ENCODE measurements around the gene IL3. TPM values are rescaled to one million over a fixed set of nuclear protein-coding genes. Genes with fewer than 3 reads are reported as not detected.

The IL3 gene
- total and polyA plus RNA-seq, 9 of the 15 experiments (the other 6 are each of a cell fraction or from before 2014, with no cell fraction given) = not detected

DNA sequence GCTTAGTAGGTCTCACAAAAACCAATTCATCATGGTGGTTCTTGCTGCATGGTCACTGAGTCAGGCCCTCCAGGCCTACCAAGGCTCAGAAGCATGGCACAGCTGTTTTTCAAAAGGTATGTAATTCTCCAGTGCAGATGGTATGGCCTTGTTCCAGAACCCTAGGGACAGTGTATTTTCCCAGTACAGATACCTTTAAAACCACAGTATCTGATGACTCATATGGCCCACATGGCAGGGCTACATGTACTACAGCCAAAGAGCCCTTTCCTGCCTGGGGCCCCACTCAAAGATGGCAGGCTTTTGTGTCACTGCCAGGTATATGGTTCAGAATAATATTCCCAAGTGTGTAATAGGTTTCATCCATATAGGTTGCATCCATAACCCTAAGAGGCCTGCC lies 29.7 kb downstream of the IL3 start (continued):
- TF ChIP-seq, protein P1, sequence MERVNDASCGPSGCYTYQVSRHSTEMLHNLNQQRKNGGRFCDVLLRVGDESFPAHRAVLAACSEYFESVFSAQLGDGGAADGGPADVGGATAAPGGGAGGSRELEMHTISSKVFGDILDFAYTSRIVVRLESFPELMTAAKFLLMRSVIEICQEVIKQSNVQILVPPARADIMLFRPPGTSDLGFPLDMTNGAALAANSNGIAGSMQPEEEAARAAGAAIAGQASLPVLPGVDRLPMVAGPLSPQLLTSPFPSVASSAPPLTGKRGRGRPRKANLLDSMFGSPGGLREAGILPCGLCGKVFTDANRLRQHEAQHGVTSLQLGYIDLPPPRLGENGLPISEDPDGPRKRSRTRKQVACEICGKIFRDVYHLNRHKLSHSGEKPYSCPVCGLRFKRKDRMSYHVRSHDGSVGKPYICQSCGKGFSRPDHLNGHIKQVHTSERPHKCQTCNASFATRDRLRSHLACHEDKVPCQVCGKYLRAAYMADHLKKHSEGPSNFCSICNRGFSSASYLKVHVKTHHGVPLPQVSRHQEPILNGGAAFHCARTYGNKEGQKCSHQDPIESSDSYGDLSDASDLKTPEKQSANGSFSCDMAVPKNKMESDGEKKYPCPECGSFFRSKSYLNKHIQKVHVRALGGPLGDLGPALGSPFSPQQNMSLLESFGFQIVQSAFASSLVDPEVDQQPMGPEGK (CRISPR knock-in tag; IDR thresholded peaks at IDR 0.05; ENCODE audit: borderline replicate concordance) = no peak
- TF ChIP-seq, protein P2, sequence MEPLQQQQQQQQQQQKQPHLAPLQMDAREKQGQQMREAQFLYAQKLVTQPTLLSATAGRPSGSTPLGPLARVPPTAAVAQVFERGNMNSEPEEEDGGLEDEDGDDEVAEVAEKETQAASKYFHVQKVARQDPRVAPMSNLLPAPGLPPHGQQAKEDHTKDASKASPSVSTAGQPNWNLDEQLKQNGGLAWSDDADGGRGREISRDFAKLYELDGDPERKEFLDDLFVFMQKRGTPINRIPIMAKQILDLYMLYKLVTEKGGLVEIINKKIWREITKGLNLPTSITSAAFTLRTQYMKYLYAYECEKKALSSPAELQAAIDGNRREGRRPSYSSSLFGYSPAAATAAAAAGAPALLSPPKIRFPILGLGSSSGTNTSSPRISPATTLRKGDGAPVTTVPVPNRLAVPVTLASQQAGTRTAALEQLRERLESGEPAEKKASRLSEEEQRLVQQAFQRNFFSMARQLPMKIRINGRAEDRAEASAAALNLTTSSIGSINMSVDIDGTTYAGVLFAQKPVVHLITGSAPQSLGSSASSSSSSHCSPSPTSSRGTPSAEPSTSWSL (CRISPR knock-in tag; IDR thresholded peaks at IDR 0.05; ENCODE audit: borderline replicate concordance) = no peak
- TF ChIP-seq JUN (IDR thresholded peaks at IDR 0.05; ENCODE audit: borderline replicate concordance, low read depth, low read length) (peak; percentile 61), JUN (CRISPR knock-in tag; IDR thresholded peaks at IDR 0.05; ENCODE audit: borderline replicate concordance) (no peak), KAT7 (CRISPR knock-in tag; IDR thresholded peaks at IDR 0.05; ENCODE audit: borderline replicate concordance) (no peak), BACH1 (tag; IDR thresholded peaks at IDR 0.05) (peak; percentile 36; the same call in 1 of the 2 replicates), ADNP (tag; IDR thresholded peaks at IDR 0.05) (no peak), ZNF445 (CRISPR knock-in tag; IDR thresholded peaks at IDR 0.05; ENCODE audit: low read depth) (no peak), SREBF1 (IDR thresholded peaks at IDR 0.05; ENCODE audit: borderline replicate concordance, low read depth, low read length) (no peak), FOS (IDR thresholded peaks at IDR 0.05; ENCODE audit: extremely low read depth, insufficient read length) (peak; percentile 27)
- TF ChIP-seq, protein P3, sequence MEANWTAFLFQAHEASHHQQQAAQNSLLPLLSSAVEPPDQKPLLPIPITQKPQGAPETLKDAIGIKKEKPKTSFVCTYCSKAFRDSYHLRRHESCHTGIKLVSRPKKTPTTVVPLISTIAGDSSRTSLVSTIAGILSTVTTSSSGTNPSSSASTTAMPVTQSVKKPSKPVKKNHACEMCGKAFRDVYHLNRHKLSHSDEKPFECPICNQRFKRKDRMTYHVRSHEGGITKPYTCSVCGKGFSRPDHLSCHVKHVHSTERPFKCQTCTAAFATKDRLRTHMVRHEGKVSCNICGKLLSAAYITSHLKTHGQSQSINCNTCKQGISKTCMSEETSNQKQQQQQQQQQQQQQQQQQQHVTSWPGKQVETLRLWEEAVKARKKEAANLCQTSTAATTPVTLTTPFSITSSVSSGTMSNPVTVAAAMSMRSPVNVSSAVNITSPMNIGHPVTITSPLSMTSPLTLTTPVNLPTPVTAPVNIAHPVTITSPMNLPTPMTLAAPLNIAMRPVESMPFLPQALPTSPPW (CRISPR knock-in tag; IDR thresholded peaks at IDR 0.05) = peak; percentile 26; the same call in 1 of the 2 replicates
- TF ChIP-seq, protein P4, sequence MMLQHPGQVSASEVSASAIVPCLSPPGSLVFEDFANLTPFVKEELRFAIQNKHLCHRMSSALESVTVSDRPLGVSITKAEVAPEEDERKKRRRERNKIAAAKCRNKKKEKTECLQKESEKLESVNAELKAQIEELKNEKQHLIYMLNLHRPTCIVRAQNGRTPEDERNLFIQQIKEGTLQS (IDR thresholded peaks at IDR 0.05) = peak; percentile 78
- TF ChIP-seq, protein P4 (CRISPR knock-in tag; conservative IDR thresholded peaks at IDR 0.05) = no peak
- TF ChIP-seq, protein P5, sequence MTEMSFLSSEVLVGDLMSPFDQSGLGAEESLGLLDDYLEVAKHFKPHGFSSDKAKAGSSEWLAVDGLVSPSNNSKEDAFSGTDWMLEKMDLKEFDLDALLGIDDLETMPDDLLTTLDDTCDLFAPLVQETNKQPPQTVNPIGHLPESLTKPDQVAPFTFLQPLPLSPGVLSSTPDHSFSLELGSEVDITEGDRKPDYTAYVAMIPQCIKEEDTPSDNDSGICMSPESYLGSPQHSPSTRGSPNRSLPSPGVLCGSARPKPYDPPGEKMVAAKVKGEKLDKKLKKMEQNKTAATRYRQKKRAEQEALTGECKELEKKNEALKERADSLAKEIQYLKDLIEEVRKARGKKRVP (CRISPR knock-in tag; IDR thresholded peaks at IDR 0.05) = no peak
- TF ChIP-seq, protein P6, sequence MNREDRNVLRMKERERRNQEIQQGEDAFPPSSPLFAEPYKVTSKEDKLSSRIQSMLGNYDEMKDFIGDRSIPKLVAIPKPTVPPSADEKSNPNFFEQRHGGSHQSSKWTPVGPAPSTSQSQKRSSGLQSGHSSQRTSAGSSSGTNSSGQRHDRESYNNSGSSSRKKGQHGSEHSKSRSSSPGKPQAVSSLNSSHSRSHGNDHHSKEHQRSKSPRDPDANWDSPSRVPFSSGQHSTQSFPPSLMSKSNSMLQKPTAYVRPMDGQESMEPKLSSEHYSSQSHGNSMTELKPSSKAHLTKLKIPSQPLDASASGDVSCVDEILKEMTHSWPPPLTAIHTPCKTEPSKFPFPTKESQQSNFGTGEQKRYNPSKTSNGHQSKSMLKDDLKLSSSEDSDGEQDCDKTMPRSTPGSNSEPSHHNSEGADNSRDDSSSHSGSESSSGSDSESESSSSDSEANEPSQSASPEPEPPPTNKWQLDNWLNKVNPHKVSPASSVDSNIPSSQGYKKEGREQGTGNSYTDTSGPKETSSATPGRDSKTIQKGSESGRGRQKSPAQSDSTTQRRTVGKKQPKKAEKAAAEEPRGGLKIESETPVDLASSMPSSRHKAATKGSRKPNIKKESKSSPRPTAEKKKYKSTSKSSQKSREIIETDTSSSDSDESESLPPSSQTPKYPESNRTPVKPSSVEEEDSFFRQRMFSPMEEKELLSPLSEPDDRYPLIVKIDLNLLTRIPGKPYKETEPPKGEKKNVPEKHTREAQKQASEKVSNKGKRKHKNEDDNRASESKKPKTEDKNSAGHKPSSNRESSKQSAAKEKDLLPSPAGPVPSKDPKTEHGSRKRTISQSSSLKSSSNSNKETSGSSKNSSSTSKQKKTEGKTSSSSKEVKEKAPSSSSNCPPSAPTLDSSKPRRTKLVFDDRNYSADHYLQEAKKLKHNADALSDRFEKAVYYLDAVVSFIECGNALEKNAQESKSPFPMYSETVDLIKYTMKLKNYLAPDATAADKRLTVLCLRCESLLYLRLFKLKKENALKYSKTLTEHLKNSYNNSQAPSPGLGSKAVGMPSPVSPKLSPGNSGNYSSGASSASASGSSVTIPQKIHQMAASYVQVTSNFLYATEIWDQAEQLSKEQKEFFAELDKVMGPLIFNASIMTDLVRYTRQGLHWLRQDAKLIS (CRISPR knock-in tag; IDR thresholded peaks at IDR 0.05) = no peak

Measured in K562 (cell line).